ENCODE measurements around the gene PARD3B.

DNA sequence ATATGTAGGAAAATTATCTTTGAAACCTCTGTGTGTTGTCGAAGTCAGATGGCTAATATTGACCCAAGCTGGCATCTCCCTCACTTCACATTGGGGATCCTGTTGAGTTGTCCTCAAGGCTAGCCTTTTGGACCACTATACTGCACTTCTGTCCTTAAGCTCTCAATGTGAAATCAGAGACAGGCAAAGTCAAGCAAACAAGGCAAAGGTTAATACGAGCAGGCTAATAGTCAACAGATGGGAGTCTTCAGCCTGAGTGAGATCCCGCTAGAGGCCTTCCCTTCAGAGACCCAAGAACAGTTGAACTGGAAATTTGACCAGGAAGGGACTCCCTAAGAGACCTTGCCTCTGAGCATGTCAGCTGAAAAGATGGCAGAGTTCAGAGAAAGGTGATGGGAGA lies 475.4 kb downstream of the PARD3B start:
- no peak for TF ChIP-seq TAF1 (IDR thresholded peaks at IDR 0.05; ENCODE audit: low read depth, low read length)
- TF ChIP-seq POLR2AphosphoS5 (IDR thresholded peaks at IDR 0.05; ENCODE audit: low read depth, low read length) = no peak

All from GM12891 (cell line).